Measurements from ENCODE around the gene TMEM207.

DNA sequence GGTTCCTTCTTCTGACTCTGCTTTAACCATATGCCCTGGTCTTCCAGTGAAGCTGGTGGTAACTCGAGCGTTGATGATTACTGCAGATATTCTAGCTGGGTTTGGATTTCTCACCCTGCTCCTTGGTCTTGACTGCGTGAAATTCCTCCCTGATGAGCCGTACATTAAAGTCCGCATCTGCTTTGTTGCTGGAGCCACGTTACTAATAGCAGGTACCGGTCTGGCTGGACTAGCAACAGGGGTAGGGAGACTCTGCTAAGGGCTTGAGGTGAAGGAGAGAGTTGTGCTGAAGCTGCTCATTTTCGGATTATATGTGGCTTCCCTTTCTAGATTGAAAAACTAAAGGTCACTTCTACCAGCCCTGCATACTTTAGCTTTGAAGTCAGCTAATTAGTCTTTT, 45.0 kb downstream of the TMEM207 start:
- TF ChIP-seq, protein P1, sequence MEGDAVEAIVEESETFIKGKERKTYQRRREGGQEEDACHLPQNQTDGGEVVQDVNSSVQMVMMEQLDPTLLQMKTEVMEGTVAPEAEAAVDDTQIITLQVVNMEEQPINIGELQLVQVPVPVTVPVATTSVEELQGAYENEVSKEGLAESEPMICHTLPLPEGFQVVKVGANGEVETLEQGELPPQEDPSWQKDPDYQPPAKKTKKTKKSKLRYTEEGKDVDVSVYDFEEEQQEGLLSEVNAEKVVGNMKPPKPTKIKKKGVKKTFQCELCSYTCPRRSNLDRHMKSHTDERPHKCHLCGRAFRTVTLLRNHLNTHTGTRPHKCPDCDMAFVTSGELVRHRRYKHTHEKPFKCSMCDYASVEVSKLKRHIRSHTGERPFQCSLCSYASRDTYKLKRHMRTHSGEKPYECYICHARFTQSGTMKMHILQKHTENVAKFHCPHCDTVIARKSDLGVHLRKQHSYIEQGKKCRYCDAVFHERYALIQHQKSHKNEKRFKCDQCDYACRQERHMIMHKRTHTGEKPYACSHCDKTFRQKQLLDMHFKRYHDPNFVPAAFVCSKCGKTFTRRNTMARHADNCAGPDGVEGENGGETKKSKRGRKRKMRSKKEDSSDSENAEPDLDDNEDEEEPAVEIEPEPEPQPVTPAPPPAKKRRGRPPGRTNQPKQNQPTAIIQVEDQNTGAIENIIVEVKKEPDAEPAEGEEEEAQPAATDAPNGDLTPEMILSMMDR (IDR thresholded peaks at IDR 0.05), result no peak
- TF ChIP-seq POLR2A (IDR thresholded peaks at IDR 0.05) (no peak), EP300 (IDR thresholded peaks at IDR 0.05; ENCODE audit: low read depth) (no peak), POLR2AphosphoS5 (IDR thresholded peaks at IDR 0.05) (no peak)
